GM12873 (cell line): ENCODE data around the gene CIRBP.

Source experiments
- TF ChIP-seq, protein P1 (sequence below): IDR thresholded peaks from 2 replicates; pipeline ENCODE4 v1.5.1; 2012; ENCODE audit warnings: low read depth, mild to moderate bottlenecking, moderate library complexity, low read length, control low read depth; ENCODE audit not compliant: insufficient read depth; ENCODE audit errors: missing control alignments

The CIRBP gene

DNA sequence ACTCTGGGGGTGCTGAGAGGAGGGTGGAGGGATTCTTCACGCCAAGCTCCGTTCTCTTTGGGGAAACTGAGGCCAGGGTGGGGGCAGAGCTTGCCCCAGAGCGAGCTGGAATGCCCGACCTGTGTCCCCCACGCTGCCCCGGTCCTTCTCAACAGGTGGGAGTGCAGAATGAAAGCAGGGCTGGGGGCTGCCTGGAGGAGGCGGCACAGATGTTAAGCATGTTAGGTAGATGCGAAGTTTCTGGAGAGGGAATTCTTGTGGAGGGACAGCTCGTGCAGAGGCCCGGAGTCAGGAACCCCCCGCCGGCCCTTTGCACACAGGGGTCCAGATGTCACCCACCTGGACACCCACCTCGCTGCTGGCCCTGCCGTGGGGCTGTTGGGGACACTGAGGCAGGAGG lies 25.6 kb downstream of the CIRBP start:
- TF ChIP-seq, protein P1, sequence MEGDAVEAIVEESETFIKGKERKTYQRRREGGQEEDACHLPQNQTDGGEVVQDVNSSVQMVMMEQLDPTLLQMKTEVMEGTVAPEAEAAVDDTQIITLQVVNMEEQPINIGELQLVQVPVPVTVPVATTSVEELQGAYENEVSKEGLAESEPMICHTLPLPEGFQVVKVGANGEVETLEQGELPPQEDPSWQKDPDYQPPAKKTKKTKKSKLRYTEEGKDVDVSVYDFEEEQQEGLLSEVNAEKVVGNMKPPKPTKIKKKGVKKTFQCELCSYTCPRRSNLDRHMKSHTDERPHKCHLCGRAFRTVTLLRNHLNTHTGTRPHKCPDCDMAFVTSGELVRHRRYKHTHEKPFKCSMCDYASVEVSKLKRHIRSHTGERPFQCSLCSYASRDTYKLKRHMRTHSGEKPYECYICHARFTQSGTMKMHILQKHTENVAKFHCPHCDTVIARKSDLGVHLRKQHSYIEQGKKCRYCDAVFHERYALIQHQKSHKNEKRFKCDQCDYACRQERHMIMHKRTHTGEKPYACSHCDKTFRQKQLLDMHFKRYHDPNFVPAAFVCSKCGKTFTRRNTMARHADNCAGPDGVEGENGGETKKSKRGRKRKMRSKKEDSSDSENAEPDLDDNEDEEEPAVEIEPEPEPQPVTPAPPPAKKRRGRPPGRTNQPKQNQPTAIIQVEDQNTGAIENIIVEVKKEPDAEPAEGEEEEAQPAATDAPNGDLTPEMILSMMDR, result no peak

GRCh38 chr19:1295169-1296012 lies 26.3 kb downstream of the CIRBP start:
- TF ChIP-seq, protein P1, result no peak

DNA sequence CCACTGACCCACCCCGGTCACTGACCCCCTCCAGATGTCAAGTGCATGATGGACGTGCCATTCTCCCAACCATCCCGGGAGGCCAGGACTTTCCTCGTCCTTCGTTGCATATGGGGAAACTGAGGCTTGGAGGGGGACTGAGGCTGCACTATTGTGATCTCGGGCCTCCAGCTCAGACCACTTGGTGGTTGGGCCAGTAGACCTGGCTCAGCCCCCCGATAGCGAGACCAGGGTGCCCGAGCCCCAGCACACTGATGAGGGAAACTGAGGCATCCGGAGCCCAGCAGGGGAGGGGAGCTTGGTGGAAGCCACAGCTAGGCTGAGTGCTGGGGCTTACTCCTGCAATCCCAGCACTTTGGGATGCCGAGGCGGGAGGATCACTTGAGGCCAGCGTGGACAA lies 26.9 kb downstream of the CIRBP start:
- TF ChIP-seq, protein P1, result no peak

DNA sequence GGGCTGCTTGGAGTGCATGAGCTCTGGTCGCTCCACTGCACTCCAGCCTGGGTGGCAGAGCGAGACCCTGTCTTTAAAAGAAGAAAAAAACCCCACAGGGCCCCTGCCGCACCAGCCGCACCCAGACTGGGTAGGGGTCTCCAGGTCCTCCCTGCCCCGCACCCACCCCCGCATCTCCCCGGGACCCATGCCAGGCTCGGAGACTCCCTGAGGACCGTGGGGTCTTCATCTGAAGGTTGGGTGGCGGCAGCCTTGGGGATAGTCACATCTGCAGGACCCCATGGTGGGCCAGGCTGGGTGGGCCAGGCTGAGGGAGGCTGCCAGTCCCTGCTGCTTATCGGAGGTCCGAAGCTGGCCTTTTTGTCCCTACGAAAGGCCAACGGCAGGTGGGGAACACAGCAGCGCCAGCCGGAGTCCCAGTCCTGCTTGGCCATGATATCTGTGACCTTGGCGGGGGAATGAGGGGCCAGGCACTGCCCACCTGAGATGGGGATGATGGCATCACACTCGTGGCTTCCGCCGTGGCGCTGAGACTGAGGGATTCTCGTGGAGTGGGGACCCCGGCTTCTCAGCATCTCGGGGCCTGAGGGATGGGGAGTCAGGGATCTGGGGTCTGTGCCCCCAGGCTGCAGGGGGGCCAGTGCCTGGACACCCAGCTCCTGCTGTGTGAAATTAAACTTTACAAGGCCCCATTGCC lies 27.6 kb downstream of the CIRBP start:
- TF ChIP-seq, protein P1, result no peak

- TF ChIP-seq, protein P1, result no peak
Measured at GRCh38 chr19:1298235-1298634, 29.1 kb downstream of the CIRBP start.

- TF ChIP-seq, protein P1, result no peak
Measured at GRCh38 chr19:1299801-1300200, 30.7 kb downstream of the CIRBP start.

- TF ChIP-seq, protein P1, result no peak
Measured at GRCh38 chr19:1300744-1301490, 31.8 kb downstream of the CIRBP start.
